ENCODE results near the gene LINS1. TPM values are rescaled to one million over a fixed set of nuclear protein-coding genes. Genes with fewer than 3 reads are reported as not detected.

The LINS1 gene
- polyA plus RNA-seq, 2 of the 4 experiments (the other 2 are of a cell fraction), result 10.0 to 24.6 TPM

GRCh38 chr15:100651253-100651652 is 49.3 kb upstream of the LINS1 start:
- DNase-seq (ENCODE audit: low read depth in 1 of 2, low spot score in 1 of 2), result peak in 1 of 2 experiments; percentile 15
- Histone ChIP-seq H3K9me3 (no peaks in the 10 kb centered on the region), H3K4me1 (no peaks in the 10 kb centered on the region), H3K4me2 (no peak overlapping the region), H3K27ac (no peak overlapping the region), H3K4me3 (no peak overlapping the region)
- ChIA-PET POLR2A (no interaction called here), CTCF (interaction anchor here (0.6 to 1.8 kb wide), 8 partner anchors 8 to 364 kb away, joined by 3 to 10 read pairs (median 3); no protein-coding TSS in a partner anchor)
- ATAC-seq, result peak in 1 of 2 experiments; percentile 56; a peak in 1 of 6 replicates
- 85% methylated on average over 5 of the region's 5 CpGs for WGBS (ENCODE audit: missing lambda C conversion rate)
- TF ChIP-seq GATA3 (IDR thresholded peaks at IDR 0.05; ENCODE audit: borderline replicate concordance), result no peak
- no peak for TF ChIP-seq MYC (IDR thresholded peaks at IDR 0.05; ENCODE audit: borderline replicate concordance, low read length)
- no peak for TF ChIP-seq USF2 (IDR thresholded peaks at IDR 0.05)
- no peak for TF ChIP-seq EHF (CRISPR knock-in tag; IDR thresholded peaks at IDR 0.05)
- TF ChIP-seq PHF8 (IDR thresholded peaks at IDR 0.05; ENCODE audit: borderline replicate concordance, low read depth), result no peak
- peak; percentile 56 for FAIRE-seq

GRCh38 chr15:100650685-100651084 is 48.7 kb upstream of the LINS1 start:
- ATAC-seq (peak in 1 of 2 experiments; percentile 60; a peak in 2 of 6 replicates), DNase-seq (ENCODE audit: low read depth in 1 of 2, low spot score in 1 of 2) (peak; percentile 21 to 34), FAIRE-seq (peak; percentile 59)
- POLR2A ChIA-PET, result no interaction called here
- TF ChIP-seq RAD21 (conservative IDR thresholded peaks at IDR 0.05 in 1 of 2, IDR thresholded peaks at IDR 0.05 in 1 of 2) (peak; percentile 25 to 31; a peak in 3 of 5 replicates), RARB (CRISPR knock-in tag; IDR thresholded peaks at IDR 0.05) (no peak), SMC3 (IDR thresholded peaks at IDR 0.05) (peak; percentile 23; the same call in 1 of the 3 replicates), POLR2AphosphoS2 (conservative IDR thresholded peaks at IDR 0.05; ENCODE audit: low read length) (no peak)
- TF ChIP-seq, protein P1, sequence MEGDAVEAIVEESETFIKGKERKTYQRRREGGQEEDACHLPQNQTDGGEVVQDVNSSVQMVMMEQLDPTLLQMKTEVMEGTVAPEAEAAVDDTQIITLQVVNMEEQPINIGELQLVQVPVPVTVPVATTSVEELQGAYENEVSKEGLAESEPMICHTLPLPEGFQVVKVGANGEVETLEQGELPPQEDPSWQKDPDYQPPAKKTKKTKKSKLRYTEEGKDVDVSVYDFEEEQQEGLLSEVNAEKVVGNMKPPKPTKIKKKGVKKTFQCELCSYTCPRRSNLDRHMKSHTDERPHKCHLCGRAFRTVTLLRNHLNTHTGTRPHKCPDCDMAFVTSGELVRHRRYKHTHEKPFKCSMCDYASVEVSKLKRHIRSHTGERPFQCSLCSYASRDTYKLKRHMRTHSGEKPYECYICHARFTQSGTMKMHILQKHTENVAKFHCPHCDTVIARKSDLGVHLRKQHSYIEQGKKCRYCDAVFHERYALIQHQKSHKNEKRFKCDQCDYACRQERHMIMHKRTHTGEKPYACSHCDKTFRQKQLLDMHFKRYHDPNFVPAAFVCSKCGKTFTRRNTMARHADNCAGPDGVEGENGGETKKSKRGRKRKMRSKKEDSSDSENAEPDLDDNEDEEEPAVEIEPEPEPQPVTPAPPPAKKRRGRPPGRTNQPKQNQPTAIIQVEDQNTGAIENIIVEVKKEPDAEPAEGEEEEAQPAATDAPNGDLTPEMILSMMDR (IDR thresholded peaks at IDR 0.05), result peak; percentile 39
- H3K27ac ChIP-seq, result no peak overlapping the region
- no peaks in the 10 kb centered on the region for H3K9me3 ChIP-seq
- 82% methylated on average over 1 of the region's 1 CpG for WGBS (ENCODE audit: missing lambda C conversion rate)
- no peak overlapping the region for H3K4me2 ChIP-seq
- no peaks in the 10 kb centered on the region for H3K4me1 ChIP-seq
- H3K4me3 ChIP-seq, result no peak overlapping the region
- CTCF ChIA-PET, result interaction anchor here (0.5 to 1.8 kb wide), 11 partner anchors 9 to 365 kb away, joined by 3 to 10 read pairs (median 3); no protein-coding TSS in a partner anchor

DNA sequence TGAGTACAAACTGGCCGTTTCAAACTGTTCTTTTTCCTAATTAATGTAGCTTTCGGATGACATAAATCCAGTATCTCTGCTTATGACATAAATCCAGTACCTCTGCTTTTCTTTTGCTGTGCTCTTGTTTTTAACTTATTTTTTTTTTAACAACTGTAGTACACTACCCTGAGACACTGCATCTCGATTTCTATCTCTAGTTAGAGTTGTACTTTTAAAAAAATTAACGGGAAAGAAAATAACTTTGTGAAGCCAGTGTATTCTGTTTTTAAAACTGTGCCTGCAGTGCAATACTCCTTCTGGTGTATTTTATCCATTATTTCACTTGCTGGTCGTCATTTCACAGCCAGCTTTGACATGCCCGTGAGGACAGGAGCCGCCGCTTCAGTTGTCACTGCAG is 47.0 kb upstream of the LINS1 start:
- ATAC-seq (no peak), DNase-seq (ENCODE audit: low read depth in 1 of 2, low spot score in 1 of 2) (no peak), FAIRE-seq (no peak)
- no peak overlapping the region for H3K4me3 ChIP-seq
- TF ChIP-seq, protein P1 (IDR thresholded peaks at IDR 0.05), result no peak
- TF ChIP-seq NR3C1 (IDR thresholded peaks at IDR 0.05), result no peak
- ChIA-PET POLR2A (no interaction called here), CTCF (interaction anchor here (1.3 to 1.6 kb wide), 4 partner anchors 224 to 360 kb away, joined by 3 to 4 read pairs (median 4); no protein-coding TSS in a partner anchor)
- WGBS (ENCODE audit: missing lambda C conversion rate), result 84% methylated on average over 8 of the region's 8 CpGs
- H3K4me2 ChIP-seq, result no peak overlapping the region
- H3K9me3 ChIP-seq, result no peaks in the 10 kb centered on the region
- H3K4me1 ChIP-seq, result no peaks in the 10 kb centered on the region
- H3K27ac ChIP-seq, result no peak overlapping the region

DNA sequence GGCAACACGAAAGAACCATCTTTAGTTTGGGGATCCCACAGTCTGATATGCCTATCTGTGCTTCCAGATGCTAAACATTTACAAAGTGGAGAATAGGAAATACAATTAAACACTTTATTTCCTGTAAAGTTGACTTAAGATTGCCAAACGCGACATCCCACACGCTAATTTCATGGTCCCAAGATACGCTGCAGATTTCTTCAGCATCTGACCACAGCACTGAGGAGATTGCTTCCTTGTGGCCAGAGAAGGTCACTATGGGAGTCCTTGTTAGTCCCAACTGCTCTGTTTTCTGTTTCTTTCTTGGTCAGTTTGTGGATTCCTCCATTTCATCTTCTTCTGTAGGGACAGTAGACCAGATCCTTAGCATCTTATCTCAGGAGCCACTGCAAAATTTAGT is 43.7 kb upstream of the LINS1 start:
- no peaks in the 10 kb centered on the region for H3K4me1 ChIP-seq
- no peak overlapping the region for H3K4me2 ChIP-seq
- H3K27ac ChIP-seq, result no peak overlapping the region
- no peak for ATAC-seq
- no peak for DNase-seq (ENCODE audit: low read depth in 1 of 2, low spot score in 1 of 2)
- FAIRE-seq, result no peak
- POLR2A ChIA-PET, result no interaction called here
- no peaks in the 10 kb centered on the region for H3K9me3 ChIP-seq
- CTCF ChIA-PET, result interaction anchor here (0.6 to 2.3 kb wide), 3 partner anchors 178 to 363 kb away, joined by 3 to 14 read pairs (median 3); no protein-coding TSS in a partner anchor
- no peak overlapping the region for H3K4me3 ChIP-seq
- WGBS (ENCODE audit: missing lambda C conversion rate), result 92% methylated on average over 5 of the region's 5 CpGs
- TF ChIP-seq ESRRA (IDR thresholded peaks at IDR 0.05; ENCODE audit: borderline replicate concordance, low read length) (no peak), CHD2 (IDR thresholded peaks at IDR 0.05; ENCODE audit: low read length, partially characterized antibody) (no peak), RCOR1 (IDR thresholded peaks at IDR 0.05; ENCODE audit: low read depth, low read length) (no peak), MAFK (IDR thresholded peaks at IDR 0.05; ENCODE audit: partially characterized antibody) (no peak), BCL3 (IDR thresholded peaks at IDR 0.05) (no peak), HDAC2 (IDR thresholded peaks at IDR 0.05) (no peak), ZNF302 (CRISPR knock-in tag; IDR thresholded peaks at IDR 0.05) (no peak), HOXB13 (CRISPR knock-in tag; IDR thresholded peaks at IDR 0.05; ENCODE audit: low read depth) (no peak), GATA3 (IDR thresholded peaks at IDR 0.05; ENCODE audit: borderline replicate concordance) (no peak), RFX5 (IDR thresholded peaks at IDR 0.05) (no peak), SMC3 (IDR thresholded peaks at IDR 0.05) (no peak), POLR2AphosphoS2 (conservative IDR thresholded peaks at IDR 0.05; ENCODE audit: low read length) (no peak), NR3C1 (IDR thresholded peaks at IDR 0.05) (no peak), HEYL (CRISPR knock-in tag; IDR thresholded peaks at IDR 0.05) (no peak), ZFP36 (IDR thresholded peaks at IDR 0.05; ENCODE audit: borderline replicate concordance, partially characterized antibody) (no peak)
- TF ChIP-seq, protein P2, sequence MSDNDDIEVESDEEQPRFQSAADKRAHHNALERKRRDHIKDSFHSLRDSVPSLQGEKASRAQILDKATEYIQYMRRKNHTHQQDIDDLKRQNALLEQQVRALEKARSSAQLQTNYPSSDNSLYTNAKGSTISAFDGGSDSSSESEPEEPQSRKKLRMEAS (IDR thresholded peaks at IDR 0.05), result no peak
